GM13976 (cell line): Measurements from ENCODE around the gene RIC3.

Experiments used
- DNase-seq: peaks from one replicate; pipeline ENCODE4 v3.0.0; 2012; ENCODE audit warnings: low spot score
- in situ Hi-C: fragments of 300-500 bp; cut with MboI; formaldehyde crosslinking; loops from one replicate; pipeline ENCODE4 v1.12.0; 2022; ENCODE audit warnings: low sequenced_read_pairs, mixed read lengths, inconsistent platforms; ENCODE audit not compliant: unreplicated experiment
- TF ChIP-seq, protein P1 (sequence below): IDR thresholded peaks from 2 replicates; pipeline ENCODE4 v1.5.1; 2012; ENCODE audit warnings: borderline replicate concordance, mild to moderate bottlenecking; ENCODE audit not compliant: insufficient read depth; ENCODE audit errors: extremely low read depth, missing control alignments, control extremely low read depth

RIC3 gene

DNA sequence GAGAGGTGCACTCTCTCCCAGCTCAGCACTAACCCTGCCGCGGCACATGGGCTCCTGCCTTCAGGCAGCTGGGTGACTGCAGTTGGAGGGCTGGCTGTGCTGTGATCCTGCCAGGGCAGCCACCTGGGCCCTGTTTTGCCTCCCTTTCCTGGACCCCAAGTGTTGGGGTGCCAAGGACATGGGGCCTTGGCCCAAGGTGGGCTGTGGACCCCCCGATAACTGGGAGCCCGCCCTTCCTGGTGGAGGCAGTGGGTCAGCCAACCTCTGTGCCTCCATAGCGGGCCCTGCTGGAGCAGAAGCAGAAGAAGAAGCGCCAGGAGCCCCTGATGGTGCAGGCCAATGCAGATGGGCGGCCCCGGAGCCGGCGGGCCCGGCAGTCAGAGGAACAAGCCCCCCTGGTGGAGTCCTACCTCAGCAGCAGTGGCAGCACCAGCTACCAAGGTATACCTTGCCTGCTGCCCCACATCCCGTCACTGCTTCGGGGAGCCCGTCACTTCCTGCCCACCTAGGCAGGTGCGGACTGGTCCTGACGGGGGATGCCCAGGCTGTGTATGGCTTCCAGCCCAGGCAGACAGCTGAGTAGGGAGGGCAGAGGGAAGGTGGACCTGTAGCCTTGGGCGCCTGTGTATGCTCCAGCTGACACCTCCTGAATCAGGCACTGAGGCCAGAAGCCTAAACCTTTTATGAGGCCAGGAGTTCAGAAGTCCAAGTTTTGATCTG is 78.9 kb downstream of the RIC3 start:
- TF ChIP-seq, protein P1, sequence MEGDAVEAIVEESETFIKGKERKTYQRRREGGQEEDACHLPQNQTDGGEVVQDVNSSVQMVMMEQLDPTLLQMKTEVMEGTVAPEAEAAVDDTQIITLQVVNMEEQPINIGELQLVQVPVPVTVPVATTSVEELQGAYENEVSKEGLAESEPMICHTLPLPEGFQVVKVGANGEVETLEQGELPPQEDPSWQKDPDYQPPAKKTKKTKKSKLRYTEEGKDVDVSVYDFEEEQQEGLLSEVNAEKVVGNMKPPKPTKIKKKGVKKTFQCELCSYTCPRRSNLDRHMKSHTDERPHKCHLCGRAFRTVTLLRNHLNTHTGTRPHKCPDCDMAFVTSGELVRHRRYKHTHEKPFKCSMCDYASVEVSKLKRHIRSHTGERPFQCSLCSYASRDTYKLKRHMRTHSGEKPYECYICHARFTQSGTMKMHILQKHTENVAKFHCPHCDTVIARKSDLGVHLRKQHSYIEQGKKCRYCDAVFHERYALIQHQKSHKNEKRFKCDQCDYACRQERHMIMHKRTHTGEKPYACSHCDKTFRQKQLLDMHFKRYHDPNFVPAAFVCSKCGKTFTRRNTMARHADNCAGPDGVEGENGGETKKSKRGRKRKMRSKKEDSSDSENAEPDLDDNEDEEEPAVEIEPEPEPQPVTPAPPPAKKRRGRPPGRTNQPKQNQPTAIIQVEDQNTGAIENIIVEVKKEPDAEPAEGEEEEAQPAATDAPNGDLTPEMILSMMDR, result no peak
- DNase-seq, result peak; percentile 24
- in situ Hi-C loops, result loop anchor here (10.0 kb wide), 1 partner anchor 85 kb away; no protein-coding TSS in a partner anchor

DNA sequence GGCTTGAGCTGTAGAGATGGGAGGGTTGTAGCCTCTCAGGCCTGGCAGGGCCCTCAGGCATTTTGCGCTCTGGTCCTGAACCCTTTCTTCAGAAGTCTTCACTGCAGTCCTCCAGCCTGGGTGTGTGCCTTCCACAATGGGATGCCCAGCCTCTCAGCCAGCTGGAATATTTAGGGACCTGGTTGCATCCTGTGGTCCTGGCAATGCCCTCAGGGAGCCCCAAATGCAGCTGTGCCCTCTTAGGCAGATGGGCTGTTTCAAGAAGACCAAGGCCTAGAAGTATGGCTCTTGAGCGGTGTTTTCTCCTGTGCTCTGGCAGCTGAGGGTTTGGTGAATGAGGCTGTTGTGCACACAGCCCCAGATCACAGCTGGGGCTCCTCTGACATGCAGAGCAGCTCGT is 81.1 kb downstream of the RIC3 start:
- TF ChIP-seq, protein P1, result no peak
- in situ Hi-C loops, result no loop called here
- DNase-seq, result no peak

DNA sequence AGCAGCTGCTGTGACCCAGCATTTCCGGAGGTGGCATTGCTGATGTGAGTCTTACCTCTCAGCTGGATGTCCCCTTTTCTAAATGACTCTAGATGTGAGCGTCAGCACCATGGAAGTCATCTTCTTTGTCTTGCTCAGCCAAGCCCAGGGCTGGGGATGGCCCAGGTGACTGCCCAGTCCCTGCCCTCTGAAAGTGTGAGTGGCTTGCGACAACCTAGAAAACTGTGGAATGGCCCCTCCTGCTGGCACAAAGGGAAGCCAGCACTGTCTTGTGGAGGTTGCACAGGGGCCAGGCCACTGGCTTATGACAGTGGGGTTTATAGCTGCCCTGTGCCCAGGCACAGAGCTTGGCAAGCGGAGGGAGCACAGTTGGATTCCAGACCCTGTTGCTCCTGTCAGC is 81.6 kb downstream of the RIC3 start:
- TF ChIP-seq, protein P1, result no peak
- DNase-seq, result no peak
- in situ Hi-C loops, result no loop called here

DNA sequence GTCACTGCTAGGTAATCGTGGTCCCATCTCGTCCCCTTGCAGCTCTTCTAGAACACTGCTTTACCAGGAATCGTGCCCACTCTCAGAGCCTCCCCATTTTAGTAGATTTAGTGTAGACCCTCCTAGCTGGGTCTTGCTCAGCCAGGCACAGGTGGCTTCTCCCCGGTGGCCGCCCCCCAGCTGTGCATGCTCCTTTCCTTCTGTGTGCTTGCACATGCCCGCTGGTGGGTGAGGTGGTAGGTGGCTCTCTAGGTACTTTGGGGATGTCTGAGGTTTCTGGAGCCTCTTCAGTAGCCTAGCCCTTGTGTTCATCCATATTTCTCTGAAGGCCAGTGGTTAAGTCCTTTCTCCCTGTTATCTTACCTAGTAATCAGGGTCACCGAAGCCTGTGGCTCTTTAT is 82.3 kb downstream of the RIC3 start:
- TF ChIP-seq, protein P1, result no peak
- no peak for DNase-seq
- in situ Hi-C loops, result no loop called here

DNA sequence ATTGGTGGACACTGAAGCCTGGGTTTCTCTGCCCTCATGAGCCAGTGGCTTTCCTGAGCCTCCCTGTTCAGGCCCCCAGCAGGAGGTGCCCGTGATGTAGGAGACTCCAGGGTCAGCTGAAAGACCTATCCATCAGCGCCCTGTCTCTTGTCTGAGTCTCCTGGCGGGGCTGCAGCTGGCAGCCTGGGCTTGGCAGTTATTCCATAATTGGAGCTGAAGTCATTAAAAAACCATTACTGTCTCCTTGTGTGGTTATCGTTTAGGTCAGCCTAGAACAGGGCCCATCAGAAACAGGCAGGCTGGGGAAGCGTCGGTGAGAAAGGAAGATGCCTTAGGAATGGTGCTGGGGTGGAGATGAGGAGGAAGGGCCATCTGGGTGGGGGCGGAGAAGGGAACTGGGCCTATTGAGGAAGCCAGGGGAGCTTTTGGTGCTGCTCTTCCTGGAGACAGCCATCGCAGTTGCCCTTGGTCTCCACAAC is 82.8 kb downstream of the RIC3 start:
- no peak for DNase-seq
- TF ChIP-seq, protein P1, result no peak
- in situ Hi-C loops, result no loop called here

DNA sequence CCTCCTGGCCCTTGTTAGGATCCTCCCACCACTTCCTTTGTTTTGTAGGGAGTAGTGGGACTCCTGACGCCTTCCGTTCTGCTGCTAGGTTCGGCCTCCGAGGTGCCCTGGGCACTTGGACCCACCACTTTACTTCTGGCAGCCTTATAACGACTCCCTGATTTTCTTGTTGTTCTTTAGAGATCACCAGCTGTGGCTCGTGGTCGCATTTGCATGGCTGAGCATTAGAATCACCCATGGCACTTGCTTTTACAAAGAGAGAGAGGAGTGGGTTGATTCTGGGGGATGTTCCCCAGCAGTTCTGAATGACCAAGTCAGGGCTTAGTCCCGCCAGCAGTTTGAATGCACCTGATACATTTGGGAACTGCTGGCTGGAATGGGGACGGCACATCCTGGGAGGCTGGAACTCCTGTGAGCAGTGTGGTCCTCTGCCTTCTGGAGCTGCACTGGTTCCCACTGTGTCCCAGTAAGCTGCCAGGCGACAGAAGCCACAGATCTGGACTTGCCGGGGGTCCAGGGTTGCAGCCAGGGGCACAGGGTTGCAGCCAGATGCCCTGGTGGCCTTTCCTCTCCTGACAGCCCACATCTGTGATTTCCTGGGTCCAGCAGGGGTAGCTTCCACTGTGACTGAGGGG is 83.7 kb downstream of the RIC3 start:
- DNase-seq, result no peak
- TF ChIP-seq, protein P1, result no peak
- in situ Hi-C loops, result no loop called here
